Measurements from ENCODE around the gene SH2D3A.
"Not testable (repeated sequence)": the region's sequence is repeated elsewhere in the genome, so short reads cannot be mapped to it uniquely, and the experiment has no call there.

Gene SH2D3A

DNA sequence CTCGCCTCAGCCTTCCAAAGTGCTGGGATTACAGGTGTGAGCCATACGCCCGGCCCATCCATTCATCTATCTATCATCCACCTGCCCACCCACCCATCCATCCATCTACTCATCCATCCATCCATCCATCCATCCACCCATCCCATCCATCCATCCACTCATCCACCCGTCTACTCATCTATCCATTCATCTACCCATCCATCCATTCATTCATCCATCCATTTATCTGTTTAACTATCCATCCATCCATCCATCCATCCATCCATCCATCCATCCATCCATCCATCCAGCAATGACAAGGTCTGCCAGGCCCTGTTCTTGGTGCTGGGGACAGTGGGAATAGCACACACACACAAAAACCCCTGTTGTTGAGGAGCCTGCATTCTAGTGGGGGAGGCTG lies 9.8 kb upstream of the SH2D3A start:
- H3K4me3 ChIP-seq (ENCODE audit: low read depth, low read length) = no peak overlapping the region
- TF ChIP-seq, protein P1, sequence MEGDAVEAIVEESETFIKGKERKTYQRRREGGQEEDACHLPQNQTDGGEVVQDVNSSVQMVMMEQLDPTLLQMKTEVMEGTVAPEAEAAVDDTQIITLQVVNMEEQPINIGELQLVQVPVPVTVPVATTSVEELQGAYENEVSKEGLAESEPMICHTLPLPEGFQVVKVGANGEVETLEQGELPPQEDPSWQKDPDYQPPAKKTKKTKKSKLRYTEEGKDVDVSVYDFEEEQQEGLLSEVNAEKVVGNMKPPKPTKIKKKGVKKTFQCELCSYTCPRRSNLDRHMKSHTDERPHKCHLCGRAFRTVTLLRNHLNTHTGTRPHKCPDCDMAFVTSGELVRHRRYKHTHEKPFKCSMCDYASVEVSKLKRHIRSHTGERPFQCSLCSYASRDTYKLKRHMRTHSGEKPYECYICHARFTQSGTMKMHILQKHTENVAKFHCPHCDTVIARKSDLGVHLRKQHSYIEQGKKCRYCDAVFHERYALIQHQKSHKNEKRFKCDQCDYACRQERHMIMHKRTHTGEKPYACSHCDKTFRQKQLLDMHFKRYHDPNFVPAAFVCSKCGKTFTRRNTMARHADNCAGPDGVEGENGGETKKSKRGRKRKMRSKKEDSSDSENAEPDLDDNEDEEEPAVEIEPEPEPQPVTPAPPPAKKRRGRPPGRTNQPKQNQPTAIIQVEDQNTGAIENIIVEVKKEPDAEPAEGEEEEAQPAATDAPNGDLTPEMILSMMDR (IDR thresholded peaks at IDR 0.05; ENCODE audit: low read depth, low read length, missing control alignments) = no peak
- no peak for DNase-seq (ENCODE audit: low read depth)

DNA sequence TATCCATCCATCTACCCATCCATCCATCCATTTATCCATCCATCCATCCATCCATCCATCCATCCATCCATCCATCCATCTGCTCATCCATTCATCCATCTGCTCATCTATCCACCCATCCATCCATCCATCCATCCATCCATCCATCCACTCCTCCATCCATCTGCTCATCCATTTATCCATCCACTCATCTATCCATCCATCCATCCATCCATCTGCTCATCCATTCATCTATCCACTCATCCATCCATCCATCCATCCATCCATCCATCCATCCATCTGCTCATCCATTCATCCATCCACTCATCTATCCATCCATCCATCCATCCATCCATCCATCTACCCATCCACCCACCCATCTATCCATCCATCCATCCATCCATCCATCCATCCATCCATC lies 8.8 kb upstream of the SH2D3A start:
- DNase-seq (ENCODE audit: low read depth); H3K4me3 ChIP-seq (ENCODE audit: low read depth, low read length): not testable (repeated sequence)

DNA sequence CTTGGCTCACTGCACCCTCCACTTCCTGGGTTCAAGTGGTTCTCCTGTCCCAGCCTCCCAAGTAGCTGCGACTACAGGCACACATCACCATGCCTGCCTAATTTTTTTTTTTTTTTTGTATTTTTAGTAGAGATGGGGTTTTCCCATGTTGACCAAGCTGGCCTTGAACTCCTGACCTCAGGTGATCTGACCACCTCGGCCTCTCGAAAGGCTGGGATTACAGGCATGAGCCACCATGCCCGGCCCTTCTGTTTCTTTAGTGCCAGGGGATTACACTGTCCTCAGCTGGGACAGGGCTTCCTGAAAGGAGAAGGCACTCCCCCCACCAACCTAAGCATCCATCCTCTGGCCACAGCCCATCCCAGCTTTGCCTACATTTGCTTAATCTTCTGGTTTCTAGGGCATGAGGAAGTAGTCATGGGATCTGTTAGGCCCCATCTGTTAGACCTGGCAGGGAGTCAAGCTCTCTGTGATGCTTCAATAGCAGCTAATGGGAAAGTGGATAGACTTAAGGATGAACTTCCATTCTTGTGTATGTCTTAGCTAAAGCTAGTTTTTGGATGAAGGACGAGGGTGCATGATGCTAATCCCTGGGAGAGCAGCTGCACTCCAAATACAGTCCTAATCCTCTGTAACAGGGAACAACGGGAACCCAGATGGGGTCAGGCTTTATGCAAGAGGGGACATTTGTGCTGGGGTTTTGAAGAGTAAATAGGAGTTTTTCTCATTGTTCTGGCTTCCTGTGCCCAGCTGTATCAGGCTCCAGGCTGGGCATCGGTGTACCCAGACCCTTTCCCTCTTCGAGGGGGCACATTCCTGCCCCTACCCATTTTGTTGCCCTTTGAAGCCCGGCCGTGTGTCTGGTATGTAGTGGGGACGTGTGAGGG lies 7.8 kb upstream of the SH2D3A start:
- TF ChIP-seq, protein P1 (IDR thresholded peaks at IDR 0.05; ENCODE audit: low read depth, low read length, missing control alignments) = no peak
- H3K4me3 ChIP-seq (ENCODE audit: low read depth, low read length) = peak overlapping the region; percentile 28
- no peak for DNase-seq (ENCODE audit: low read depth)

DNA sequence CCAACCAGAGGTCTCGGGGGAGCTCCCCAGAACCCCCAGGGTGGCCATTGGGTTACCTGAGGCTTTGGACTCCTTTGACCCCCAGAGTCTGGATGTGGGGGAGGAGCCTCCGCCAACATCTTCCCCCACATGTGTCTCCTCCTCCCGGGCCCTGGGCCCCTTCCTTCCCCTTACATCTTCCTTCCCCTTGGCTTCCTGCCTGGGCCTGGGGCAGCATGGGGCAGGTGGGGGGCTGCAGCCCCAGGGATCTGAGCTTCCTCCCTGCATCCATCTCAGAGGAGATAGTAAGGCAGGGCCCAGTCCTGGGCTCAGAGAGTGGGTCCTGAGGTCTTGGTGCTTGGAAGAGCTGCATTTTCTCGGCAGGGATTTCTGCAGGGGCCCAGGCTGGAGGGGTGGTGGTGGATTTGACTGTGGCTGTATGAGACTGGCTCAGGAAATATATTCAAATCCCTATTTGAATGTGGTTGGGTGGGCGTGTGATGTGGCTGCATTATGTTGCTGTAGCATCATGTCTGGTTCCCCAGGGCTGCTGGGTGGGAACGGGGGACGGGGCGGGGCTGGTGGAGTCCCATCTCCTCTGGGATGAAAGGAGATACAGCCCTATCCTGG lies 6.2 kb upstream of the SH2D3A start:
- peak overlapping the region; percentile 73 for H3K4me3 ChIP-seq (ENCODE audit: low read depth, low read length)
- DNase-seq (ENCODE audit: low read depth) = peak; percentile 74
- TF ChIP-seq, protein P1 (IDR thresholded peaks at IDR 0.05; ENCODE audit: low read depth, low read length, missing control alignments) = no peak

DNA sequence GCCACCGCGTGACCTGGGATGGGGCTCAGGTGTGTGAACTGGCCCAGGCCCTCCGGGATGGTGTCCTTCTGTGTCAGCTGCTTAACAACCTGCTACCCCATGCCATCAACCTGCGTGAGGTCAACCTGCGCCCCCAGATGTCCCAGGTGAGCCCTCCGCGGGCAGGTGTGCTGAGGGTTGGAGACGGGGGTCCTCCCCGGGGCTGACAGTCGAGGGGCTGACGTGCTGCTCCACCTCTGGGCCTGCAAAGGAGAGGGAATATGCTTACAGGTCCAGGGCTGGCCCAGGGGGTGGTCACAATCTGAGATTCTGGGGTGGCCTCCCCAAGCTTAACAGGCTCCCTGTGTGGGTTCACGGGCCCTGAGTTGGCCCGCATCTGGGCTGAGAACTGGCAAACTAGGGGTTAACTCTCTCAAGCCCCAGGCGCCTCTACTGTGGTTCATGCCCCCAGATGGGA lies 5.7 kb upstream of the SH2D3A start:
- DNase-seq (ENCODE audit: low read depth) = no peak
- TF ChIP-seq, protein P1 (IDR thresholded peaks at IDR 0.05; ENCODE audit: low read depth, low read length, missing control alignments) = no peak
- H3K4me3 ChIP-seq (ENCODE audit: low read depth, low read length) = peak overlapping the region; percentile 73

DNA sequence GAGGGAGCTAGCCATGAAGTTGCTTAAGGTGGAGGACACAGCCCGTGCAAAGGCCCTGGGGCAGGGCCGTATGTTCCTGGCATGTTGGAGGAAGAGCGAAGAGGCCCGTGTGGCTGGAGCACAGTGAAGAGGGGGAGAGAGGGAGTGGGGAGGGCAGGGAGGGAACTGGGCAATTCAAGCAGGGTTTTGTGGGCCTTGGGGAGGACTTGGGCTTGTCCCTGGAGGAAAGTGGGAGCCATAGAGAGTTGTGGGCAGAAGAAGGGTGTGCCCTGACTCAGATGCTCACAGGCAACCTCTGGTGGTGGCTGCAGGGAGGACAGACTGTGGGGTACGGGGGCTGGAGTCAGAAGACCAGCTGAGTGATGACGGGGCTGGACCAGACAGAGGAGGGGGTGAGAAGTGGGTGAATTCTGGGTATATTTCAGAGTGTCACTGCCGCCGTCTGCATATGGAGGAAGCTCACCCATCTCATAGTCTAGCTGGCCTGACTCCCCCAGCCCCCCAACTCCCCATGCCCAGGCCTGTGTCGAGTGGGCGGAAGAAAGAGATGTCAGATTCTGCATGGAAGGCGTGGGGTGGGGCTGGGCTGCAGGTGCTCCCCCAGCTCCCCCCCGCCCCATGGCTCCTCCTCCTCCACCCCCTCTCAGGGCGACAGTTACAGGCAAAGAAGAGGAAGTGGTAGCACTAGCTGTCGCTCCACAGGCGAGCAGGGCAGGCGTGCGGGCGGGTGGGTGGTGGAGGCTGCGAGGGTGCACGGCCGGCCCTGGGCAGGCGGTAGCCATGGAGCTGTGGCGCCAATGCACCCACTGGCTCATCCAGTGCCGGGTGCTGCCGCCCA lies 5.0 kb upstream of the SH2D3A start, which contains the start of gene VAV1:
Gene VAV1, plus strand, starts transcription at position 681 of the 838 bp plus-strand sequence. Its CDS starts 100 bp downstream, at position 781.
- DNase-seq (ENCODE audit: low read depth) = peak; percentile 79
- peak within 1 kb of the TSS; percentile 73 for H3K4me3 ChIP-seq (ENCODE audit: low read depth, low read length)
- TF ChIP-seq, protein P1 (IDR thresholded peaks at IDR 0.05; ENCODE audit: low read depth, low read length, missing control alignments) = peak; percentile 79

DNA sequence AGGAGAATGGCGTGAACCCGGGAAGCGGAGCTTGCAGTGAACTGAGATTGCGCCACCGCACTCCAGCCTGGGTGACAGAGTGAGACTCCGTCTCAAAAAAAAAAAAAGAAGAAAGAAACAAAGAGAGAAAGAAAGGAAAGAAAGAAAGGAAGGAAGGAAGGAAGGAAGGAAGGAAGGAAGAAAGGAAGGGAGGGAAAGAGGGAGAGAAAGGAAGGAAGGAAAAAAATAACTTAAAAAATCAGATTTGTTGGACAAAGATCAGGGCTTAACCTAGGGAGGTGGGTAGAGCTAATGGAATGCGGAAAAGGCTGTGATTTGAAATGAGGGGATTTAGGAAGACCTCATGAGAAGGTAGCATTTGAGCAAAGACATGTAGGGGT lies 4.4 kb upstream of the SH2D3A start:
- H3K4me3 ChIP-seq (ENCODE audit: low read depth, low read length); DNase-seq (ENCODE audit: low read depth): not testable (repeated sequence)
